Ishikawa (cell line): Measurements from ENCODE around the gene CD9.

ENCODE experiments used
- CEBPB ChIP-seq: IDR thresholded peaks from 2 replicates; pipeline ENCODE4 v1.6.1; 2012
- EP300 ChIP-seq: IDR thresholded peaks from 2 replicates; pipeline ENCODE4 v1.6.1; 2012; ENCODE audit warnings: borderline replicate concordance
- FOXM1 ChIP-seq: IDR thresholded peaks from 2 replicates; pipeline ENCODE4 v1.6.1; 2012; ENCODE audit warnings: low read depth, borderline replicate concordance
- RAD21 ChIP-seq: IDR thresholded peaks from 2 replicates; pipeline ENCODE4 v1.6.1; 2012; ENCODE audit warnings: low read depth
- TAF1 ChIP-seq: IDR thresholded peaks from 2 replicates; pipeline ENCODE4 v1.6.1; 2012; ENCODE audit warnings: low read depth, mild to moderate bottlenecking
- YY1 ChIP-seq: IDR thresholded peaks from 2 replicates; pipeline ENCODE4 v1.6.1; 2012; ENCODE audit warnings: low read depth

DNA sequence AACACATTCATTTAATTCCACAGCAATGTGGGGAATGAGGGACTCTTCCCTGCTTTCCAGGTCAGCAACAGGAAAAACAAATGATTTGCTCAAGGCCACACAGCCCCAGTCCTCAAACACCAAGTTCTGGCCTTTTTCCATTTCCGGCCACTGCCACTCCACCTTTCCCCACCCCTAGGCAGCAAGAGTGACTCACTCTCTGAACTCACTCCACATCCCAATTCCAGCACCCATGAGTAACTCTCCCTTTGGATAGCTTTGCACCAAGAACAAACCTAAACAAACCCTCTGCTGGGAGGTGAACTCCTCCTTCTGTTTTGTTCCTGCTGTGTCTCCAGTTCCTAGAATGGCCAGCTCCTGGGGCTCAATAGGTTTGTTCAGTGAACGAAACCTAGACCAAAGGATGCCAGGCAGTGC, 79.9 kb downstream of the CD9 start:
- TF ChIP-seq EP300 (peak; percentile 84), YY1 (peak; percentile 60), FOXM1 (peak; percentile 80), TAF1 (no peak), RAD21 (no peak; the same call in 1 of the 2 replicates), CEBPB (0 out of 2 replicates have a peak, but pooled peaks have one; percentile 32)
